Upper lobe of left lung (tissue), 6 donors: ENCODE measurements around the gene EMILIN3. TPM values are rescaled to one million over a fixed set of nuclear protein-coding genes. Genes with fewer than 3 reads are reported as not detected.
A peak's percentile ranks its signal among the peaks of the same experiment; 100 is the strongest.

Source experiments
- ATAC-seq, 2 donors: fragments of 200-7000 bp; cut with Tn5 transposase; one replicate each; pipeline ENCODE4 v1.9.1; 2022; ENCODE audit warnings: mild to moderate bottlenecking in 2 of 2, moderate library complexity in 2 of 2; ENCODE audit not compliant: low FRiP score in 2 of 2
- DNase-seq, 2 donors: peaks; one replicate each; pipeline ENCODE4 v3.0.0-alpha.2; 2019 to 2020
- H3K27ac ChIP-seq, 4 donors: fragments of 200-600 bp; sonication (generic); one replicate each; pipeline ENCODE4 v1.5.1; 2016 to 2019
- H3K27me3 ChIP-seq, 4 donors: fragments of 200-600 bp; sonication (generic); one replicate each; pipeline ENCODE4 v1.5.1; 2017 to 2019
- H3K36me3 ChIP-seq, 4 donors: fragments of 200-600 bp; sonication (generic); one replicate each; pipeline ENCODE4 v1.5.1; 2016 to 2019
- H3K4me1 ChIP-seq, 4 donors: fragments of 200-600 bp; sonication (generic); one replicate each; pipeline ENCODE4 v1.5.1; 2018 to 2019
- H3K4me3 ChIP-seq, 4 donors: fragments of 200-600 bp; sonication (generic); one replicate each; pipeline ENCODE4 v1.5.1; 2017 to 2019; ENCODE audit warnings: mild to moderate bottlenecking in 2 of 4, moderate library complexity in 1 of 4
- H3K9me3 ChIP-seq, 4 donors: fragments of 200-600 bp; sonication (generic); one replicate each; pipeline ENCODE4 v1.5.1; 2018 to 2019
- CTCF ChIP-seq, 6 experiments: fragments of 450-650 bp in 4 of 6; fragments of 200-600 bp in 2 of 6; sonication (generic) in 2 of 6; IDR thresholded peaks; one replicate each; pipeline ENCODE4 v1.5.1; 2016 to 2019; ENCODE audit warnings: antibody characterized with exemption in 6 of 6
- EP300 ChIP-seq, 4 donors: sonication (generic); formaldehyde crosslinking; IDR thresholded peaks; one replicate each; pipeline ENCODE4 v1.5.1; 2017; ENCODE audit warnings: antibody characterized with exemption in 4 of 4, control low read depth in 2 of 4
- POLR2A ChIP-seq, 4 donors: fragments of 450-650 bp; IDR thresholded peaks; one replicate each; pipeline ENCODE4 v1.5.1; 2016 to 2017; ENCODE audit warnings: antibody characterized with exemption in 4 of 4, mild to moderate bottlenecking in 2 of 4
- POLR2AphosphoS5 ChIP-seq, 2 donors: sonication (generic); formaldehyde crosslinking; IDR thresholded peaks; one replicate each; pipeline ENCODE4 v1.5.1; 2017; ENCODE audit warnings: antibody characterized with exemption in 2 of 2
- WGBS, 2 donors: methylation state at CpG; one replicate each; pipeline ENCODE4 v1.1.5; 2017 to 2018; 5-methylcytosine and 5-hydroxymethylcytosine counted together
- total RNA-seq, 6 donors: library from RNA; depleted of rRNA in 4 of 6; stranded (reverse); fragments of >200 nt in 4 of 6; gene quantifications; one replicate each; pipeline versions ENCODE4 v1.1.0 to v1.2.1, GENCODE V29; 2016 to 2021
- donor health status: DM: no; HTN: no; CAD: no; lungs with moderate emphysema.
- donor health status: DM: no; HTN: yes; CAD: no; lungs with severe emphysema.

Gene EMILIN3
- total RNA-seq, 6 donors from 2014 or later, result 0.06 to 0.61 (median 0.16) TPM; not detected in 2

DNA sequence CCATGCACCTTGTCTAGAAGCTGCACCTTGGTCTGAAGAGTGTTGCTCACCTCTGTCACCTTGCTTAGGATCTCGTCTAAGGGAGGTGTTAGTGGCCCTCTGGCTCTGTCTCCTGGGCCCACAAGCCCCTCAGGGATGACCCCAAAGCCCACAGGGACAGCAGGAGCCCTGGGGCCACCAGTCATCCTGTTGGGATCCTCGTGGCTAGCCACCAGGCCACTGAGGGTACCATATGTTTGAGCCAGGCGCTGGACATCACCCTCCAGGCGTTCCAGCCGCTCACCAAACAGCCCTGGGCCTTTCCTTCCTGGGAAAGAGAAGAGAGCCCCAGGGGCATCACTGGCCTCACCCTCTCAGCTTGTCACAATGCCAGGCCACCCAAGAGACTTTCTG lies 3.9 kb downstream of the EMILIN3 start:
- WGBS, 2 donors, result 86 to 95% methylated on average over 3 to 5 of the region's 5 CpGs

DNA sequence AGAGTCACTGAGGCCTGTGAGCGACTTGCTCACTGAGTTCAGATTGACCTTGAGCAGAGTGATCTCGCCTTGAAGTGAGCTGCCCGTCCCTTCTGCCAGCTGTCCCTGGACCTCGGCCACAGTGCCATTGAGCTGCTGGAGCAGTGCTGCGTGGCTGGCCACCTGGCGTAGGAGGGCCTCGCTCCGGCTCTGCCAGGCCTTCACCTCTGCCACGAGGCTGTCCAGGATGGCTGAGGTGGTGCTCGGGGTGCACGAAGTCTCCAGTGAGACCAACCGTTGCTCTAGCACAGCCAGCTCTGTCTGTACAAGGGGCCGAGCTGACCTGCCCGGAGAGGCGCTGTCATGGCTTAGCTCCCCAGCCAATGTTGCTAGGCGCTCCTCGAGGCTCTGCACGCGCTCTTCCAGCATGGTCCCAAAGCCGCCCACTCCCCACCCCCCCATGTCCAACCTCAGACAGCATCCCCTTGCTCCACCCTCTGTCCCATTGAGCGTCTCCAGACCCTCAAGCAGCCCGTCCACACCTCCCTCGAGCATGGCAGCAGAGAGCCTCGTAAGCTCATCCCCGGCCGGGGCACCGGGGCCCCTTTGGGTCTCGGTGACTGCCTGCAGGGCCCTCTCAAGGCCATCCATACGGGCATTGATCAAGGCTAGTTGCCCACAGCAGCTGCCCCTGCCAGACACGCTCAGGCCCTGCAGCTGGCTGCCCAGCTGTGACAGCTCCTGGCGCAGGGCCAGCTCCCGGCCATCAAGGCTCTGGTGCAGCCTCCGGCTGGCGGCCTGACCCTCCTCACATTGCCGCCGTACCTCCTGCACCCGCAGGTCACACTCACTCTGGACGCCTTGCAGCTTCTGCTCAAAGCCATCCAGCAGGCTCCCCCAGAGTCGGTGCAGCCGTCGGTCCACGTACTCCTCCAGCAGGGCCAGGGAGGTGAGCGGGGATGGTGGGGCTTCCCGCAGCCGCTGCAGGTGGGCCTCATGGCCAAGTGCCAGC lies 4.6 kb downstream of the EMILIN3 start:
- H3K36me3 ChIP-seq, result peaks cover 0 to 13% (median 6%) of the 10 kb centered on the region in 4 donors
- peak in 1 of 2 donors; percentile 85 for DNase-seq
- TF ChIP-seq CTCF (IDR thresholded peaks at IDR 0.05) (no peak), POLR2AphosphoS5 (IDR thresholded peaks at IDR 0.05) (no peak), EP300 (IDR thresholded peaks at IDR 0.05) (no peak), POLR2A (IDR thresholded peaks at IDR 0.05) (no peak)
- WGBS, 2 donors, result 84 to 86% methylated on average over 18 to 41 of the region's 45 CpGs
- H3K4me1 ChIP-seq, result peaks cover 8 to 16% (median 10%) of the 10 kb centered on the region in 4 donors
- no peaks in the 10 kb centered on the region for H3K9me3 ChIP-seq
- no peak overlapping the region for H3K4me3 ChIP-seq
- no peak for ATAC-seq
- H3K27me3 ChIP-seq, result peaks cover 0 to 22% (median 9%) of the 10 kb centered on the region in 4 donors
- no peak overlapping the region for H3K27ac ChIP-seq

More for the DNA sequence above, 3.9 kb downstream of the EMILIN3 start:
- Histone ChIP-seq H3K9me3 (no peaks in the 10 kb centered on the region), H3K36me3 (peaks cover 0 to 8% (median 3%) of the 10 kb centered on the region in 4 donors), H3K4me3 (no peak overlapping the region), H3K27ac (no peak overlapping the region), H3K27me3 (peaks cover 0 to 26% (median 11%) of the 10 kb centered on the region in 4 donors), H3K4me1 (peaks cover 8 to 16% (median 10%) of the 10 kb centered on the region in 4 donors)
- ATAC-seq (no peak), DNase-seq (no peak)
- no peak for TF ChIP-seq POLR2A (IDR thresholded peaks at IDR 0.05)
- TF ChIP-seq EP300 (IDR thresholded peaks at IDR 0.05), result no peak
- TF ChIP-seq POLR2AphosphoS5 (IDR thresholded peaks at IDR 0.05), result no peak
- TF ChIP-seq CTCF (IDR thresholded peaks at IDR 0.05), result no peak

DNA sequence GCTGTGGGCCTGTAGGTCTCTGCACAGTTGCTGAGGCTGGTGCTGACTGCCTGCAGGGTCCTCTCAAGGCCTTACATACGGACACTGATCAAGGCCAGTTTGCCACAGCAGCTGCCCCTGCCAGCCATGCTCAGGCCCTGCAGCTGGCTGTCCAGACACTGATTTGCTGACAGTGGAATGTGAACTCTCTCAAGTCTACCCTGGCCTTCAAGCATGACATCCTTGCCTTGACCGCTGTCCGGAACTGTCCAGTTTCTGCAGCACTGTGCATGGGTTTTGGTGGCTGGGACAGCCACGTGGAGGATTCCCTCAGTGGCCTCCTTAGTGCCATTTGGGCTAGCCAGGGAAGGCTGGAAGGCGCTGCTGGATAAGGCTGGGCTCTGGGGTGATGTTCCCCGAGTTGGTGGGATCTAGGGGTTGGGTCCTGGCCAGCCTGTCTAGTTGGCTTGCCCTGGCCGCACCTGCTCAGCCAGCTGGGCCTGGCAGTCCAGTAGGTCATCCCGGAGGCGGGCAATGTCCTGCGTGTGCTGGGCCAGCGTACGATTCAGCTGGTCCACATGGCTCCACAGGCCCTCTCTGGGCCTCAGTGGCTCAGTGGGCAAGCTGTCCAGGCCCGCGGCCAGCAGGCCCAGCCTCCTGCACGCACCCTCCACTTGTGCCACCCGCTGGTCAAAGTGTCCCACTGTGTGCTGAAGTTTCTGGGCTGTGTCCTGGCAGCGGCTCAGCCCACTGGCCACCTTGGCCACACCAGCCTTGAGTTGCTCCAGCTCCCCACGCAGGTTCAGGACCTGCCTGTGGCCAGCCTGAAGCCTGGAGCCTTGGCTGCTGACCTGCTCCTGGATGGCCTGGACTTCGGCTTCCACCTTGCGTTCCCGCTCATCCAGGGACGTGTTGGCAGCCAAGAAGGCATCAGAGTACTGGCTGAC lies 5.5 kb downstream of the EMILIN3 start:
- no peak overlapping the region for H3K27ac ChIP-seq
- DNase-seq, result peak in 1 of 2 donors; percentile 73
- no peaks in the 10 kb centered on the region for H3K9me3 ChIP-seq
- WGBS, 2 donors, result 89 to 91% methylated on average over 8 to 12 of the region's 22 CpGs
- TF ChIP-seq CTCF (IDR thresholded peaks at IDR 0.05) (no peak), POLR2AphosphoS5 (IDR thresholded peaks at IDR 0.05) (no peak), EP300 (IDR thresholded peaks at IDR 0.05) (no peak), POLR2A (IDR thresholded peaks at IDR 0.05) (no peak)
- H3K36me3 ChIP-seq, result peaks cover 0 to 23% (median 8%) of the 10 kb centered on the region in 4 donors
- H3K27me3 ChIP-seq, result peaks cover 0 to 15% (median 4%) of the 10 kb centered on the region in 4 donors
- ATAC-seq, result no peak
- H3K4me3 ChIP-seq, result no peak overlapping the region
- H3K4me1 ChIP-seq, result peaks cover 3 to 7% (median 4%) of the 10 kb centered on the region in 4 donors

DNA sequence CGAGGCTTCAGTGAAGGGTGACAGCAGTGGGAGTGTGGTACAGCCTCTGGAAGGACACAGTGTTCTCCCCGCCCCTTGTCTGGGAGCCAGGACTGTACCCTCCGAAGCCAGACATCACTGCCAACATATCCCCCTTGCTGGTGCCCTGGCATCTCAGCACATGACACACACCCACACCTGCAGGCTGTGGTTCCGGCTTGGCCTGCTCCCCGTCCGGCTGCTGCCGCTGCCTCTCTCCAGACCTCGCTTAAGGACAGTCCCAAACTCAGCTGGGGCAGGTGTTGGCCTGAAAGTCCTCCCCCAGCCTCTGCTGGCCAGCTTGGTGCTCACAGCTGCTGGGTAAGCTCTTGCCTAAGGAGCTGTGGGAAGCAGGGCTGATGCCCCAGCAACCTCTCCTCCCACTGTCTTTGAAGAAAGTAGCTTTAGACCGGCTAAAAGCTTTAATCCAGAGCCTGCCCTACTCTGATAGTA lies 7.0 kb downstream of the EMILIN3 start:
- H3K4me3 ChIP-seq, result no peak overlapping the region
- H3K4me1 ChIP-seq, result no peaks in the 10 kb centered on the region
- no peak for TF ChIP-seq POLR2A (IDR thresholded peaks at IDR 0.05)
- TF ChIP-seq POLR2AphosphoS5 (IDR thresholded peaks at IDR 0.05), result no peak
- no peak for TF ChIP-seq CTCF (IDR thresholded peaks at IDR 0.05)
- TF ChIP-seq EP300 (IDR thresholded peaks at IDR 0.05), result no peak
- no peak overlapping the region for H3K27ac ChIP-seq
- ATAC-seq (no peak), DNase-seq (no peak)
- 88 to 90% methylated on average over 8 to 9 of the region's 9 CpGs for WGBS, 2 donors
- H3K9me3 ChIP-seq, result no peaks in the 10 kb centered on the region
- H3K27me3 ChIP-seq, result peaks cover 0 to 2% (median 0%) of the 10 kb centered on the region in 4 donors
- peaks cover 0 to 25% (median 8%) of the 10 kb centered on the region in 4 donors for H3K36me3 ChIP-seq
